H7 (cell line): ENCODE measurements around the gene PRRG4. TPM values are rescaled to one million over a fixed set of nuclear protein-coding genes. Genes with fewer than 3 reads are reported as not detected.
"Not testable (repeated sequence)": the region's sequence is repeated elsewhere in the genome, so short reads cannot be mapped to it uniquely, and the experiment has no call there.

Experiments
- DNase-seq: peaks from one replicate; pipeline ENCODE4 v3.0.0; 2012
- H3K27me3 ChIP-seq: 2 replicates; pipeline ENCODE4 v1.6.0; 2011; ENCODE audit warnings: mild to moderate bottlenecking, low read length; ENCODE audit not compliant: control insufficient read depth, insufficient read depth
- H3K36me3 ChIP-seq: replicated peaks from 2 replicates; pipeline ENCODE4 v1.5.1; 2011; ENCODE audit warnings: low read length; ENCODE audit not compliant: control insufficient read depth, insufficient read depth
- H3K4me3 ChIP-seq: 2 replicates; pipeline ENCODE4 v1.5.1; 2011; ENCODE audit warnings: low read depth, mild to moderate bottlenecking, control low read depth, low read length, moderate library complexity; ENCODE audit not compliant: insufficient read depth
- total RNA-seq: library from RNA; depleted of rRNA; stranded (reverse); fragments of >200 nt; shearing (Covaris generic); gene quantifications from 2 replicates; pipeline ENCODE4 v1.2.3, GENCODE V29; 2014; rRNA removed

Gene PRRG4
- 0.35 and 0.44 TPM in 2 replicates for total RNA-seq

DNA sequence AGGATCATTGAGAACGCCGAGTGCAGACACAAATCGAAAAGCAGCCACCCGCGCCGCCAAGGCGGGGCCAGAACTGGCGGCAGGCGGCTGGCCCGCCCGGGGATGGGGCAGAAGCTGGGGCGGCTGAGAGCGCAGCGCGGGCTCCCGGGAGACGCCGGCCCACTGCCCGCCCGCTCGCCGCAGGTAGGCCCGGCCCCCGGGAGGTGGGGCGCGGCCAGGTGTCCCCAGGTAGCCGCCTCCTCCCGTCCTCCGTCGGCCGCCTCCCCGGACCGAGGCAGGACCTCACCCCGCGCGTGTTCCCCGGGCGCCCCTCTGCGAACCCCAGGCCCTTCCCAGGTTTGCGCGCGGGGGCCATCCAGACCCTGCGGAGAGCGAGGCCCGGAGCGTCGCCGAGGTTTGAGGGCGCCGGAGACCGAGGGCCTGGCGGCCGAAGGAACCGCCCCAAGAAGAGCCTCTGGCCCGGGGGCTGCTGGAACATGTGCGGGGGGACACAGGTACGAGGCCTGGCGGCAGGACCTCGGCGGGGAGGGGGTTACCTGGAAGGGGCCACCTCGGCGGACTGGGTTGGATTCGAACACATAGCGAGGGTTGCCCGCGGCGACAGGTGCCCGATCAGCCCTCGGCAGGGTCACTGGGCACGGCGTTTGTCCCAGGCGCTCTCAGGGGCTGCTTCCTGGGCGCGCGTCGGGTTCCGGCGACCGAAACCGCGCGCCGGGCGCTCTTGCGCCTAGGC, at the start of gene PRRG4:
Gene PRRG4, plus strand, starts transcription at position 248 of the 733 bp plus-strand sequence. CDS start 603 bp downstream, outside the sequence.
- peak; percentile 84 for DNase-seq
- Histone ChIP-seq H3K4me3 (peak within 1 kb of the TSS; percentile 66), H3K27me3 (peaks cover 17% of the 10 kb centered on the region), H3K36me3 (no peaks in the 10 kb centered on the region)

DNA sequence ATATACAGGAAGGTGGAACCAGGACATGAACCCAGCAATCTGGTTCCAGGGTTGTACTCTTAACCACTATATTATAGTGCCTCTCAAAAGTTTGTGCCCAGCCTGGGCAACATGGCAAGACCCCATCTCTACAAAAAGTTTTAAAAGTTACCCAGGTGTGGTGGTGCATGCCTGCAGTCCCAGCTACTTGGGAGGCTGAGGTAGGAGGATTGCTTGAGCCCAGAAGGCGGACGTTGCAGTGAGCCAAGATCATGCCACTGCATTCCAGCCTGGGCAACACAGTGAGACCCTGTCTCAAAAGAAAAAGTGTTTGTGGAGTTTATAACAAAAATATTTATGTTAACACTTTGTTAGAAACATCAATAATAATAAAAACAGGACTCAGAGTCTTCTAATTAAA, 48.9 kb upstream of the PRRG4 start:
- H3K4me3 ChIP-seq, H3K27me3 ChIP-seq, H3K36me3 ChIP-seq, DNase-seq: not testable (repeated sequence)

DNA sequence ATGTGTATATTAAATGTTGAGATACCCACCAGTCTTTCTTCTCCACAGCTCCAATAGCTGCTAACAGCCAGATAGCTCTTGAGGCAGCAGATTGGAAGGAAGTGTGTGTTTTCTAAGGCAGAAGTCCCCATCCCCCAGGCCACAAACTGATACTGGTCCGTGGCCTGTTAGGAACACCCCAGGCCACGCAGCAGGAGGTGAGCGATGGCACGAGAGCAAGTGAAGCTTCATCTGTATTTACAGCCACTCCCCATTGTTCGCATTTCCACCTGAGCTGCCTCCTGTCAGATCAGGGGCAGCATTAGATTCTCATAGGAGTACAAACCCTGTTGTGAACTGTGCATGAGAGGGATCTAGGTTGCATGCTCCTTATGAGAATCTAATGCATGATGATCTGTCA, 48.0 kb upstream of the PRRG4 start:
- Histone ChIP-seq H3K4me3 (no peak overlapping the region), H3K27me3 (no peaks in the 10 kb centered on the region), H3K36me3 (no peaks in the 10 kb centered on the region)
- no peak for DNase-seq

DNA sequence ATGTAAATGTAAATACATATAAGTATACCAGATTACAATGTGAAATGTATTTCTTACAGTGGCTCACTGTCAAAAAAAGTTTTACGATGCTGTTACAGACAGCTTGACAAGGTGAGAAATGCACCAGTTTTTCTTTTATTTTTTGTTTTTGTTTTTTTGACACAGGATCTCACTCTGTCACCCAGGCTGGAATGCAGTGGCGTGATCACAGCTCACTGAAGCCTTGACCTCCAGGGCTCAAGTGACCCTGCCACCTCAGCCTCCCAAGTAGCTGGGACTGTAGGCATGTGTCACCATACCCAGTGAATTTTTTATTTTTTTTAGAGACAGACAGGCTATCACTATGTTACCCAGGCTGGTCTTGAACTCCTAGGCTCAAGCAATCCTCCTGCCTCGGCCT, 44.5 kb upstream of the PRRG4 start:
- H3K4me3 ChIP-seq: no peak overlapping the region
- DNase-seq: no peak
- H3K36me3 ChIP-seq: no peaks in the 10 kb centered on the region
- H3K27me3 ChIP-seq: no peaks in the 10 kb centered on the region

DNA sequence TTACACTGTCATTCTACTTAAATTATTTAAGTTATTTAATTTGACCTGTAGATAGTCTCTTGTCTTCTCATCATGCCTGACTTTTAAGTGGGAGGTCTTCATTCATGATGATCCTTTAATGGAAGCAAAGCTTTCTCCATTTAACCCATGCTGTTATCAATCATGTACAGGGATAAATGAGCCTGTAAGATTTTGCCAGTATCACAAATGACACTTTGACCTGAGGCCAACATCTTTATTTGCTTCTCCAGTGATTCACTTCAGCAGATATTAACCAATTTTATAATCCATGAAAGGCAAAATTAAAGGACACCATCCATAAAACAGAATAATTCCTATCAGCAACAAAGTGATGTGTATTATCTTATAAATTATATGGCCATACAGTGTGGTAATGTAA, 42.9 kb upstream of the PRRG4 start:
- H3K27me3 ChIP-seq: no peaks in the 10 kb centered on the region
- no peak for DNase-seq
- no peak overlapping the region for H3K4me3 ChIP-seq
- H3K36me3 ChIP-seq: no peaks in the 10 kb centered on the region

DNA sequence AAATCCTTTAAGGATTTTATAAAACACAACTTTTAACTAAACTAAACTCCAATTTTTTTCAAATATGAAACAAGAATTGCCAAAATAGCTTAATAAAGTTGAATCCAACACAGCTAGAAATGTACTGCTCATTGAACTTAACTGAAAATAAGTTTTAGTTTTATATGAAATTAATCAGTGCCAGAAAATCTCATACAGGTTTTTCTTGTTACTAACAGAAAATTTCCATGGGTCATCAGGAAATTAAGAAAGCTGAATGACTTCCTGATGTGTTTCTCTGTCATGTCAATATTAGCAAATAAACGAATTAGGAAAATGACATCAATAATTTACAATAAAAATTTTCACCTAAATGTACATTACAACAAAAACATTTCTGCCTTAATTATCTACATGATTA, 38.8 kb upstream of the PRRG4 start:
- Histone ChIP-seq H3K36me3 (no peaks in the 10 kb centered on the region), H3K27me3 (no peaks in the 10 kb centered on the region), H3K4me3 (no peak overlapping the region)
- DNase-seq: no peak

DNA sequence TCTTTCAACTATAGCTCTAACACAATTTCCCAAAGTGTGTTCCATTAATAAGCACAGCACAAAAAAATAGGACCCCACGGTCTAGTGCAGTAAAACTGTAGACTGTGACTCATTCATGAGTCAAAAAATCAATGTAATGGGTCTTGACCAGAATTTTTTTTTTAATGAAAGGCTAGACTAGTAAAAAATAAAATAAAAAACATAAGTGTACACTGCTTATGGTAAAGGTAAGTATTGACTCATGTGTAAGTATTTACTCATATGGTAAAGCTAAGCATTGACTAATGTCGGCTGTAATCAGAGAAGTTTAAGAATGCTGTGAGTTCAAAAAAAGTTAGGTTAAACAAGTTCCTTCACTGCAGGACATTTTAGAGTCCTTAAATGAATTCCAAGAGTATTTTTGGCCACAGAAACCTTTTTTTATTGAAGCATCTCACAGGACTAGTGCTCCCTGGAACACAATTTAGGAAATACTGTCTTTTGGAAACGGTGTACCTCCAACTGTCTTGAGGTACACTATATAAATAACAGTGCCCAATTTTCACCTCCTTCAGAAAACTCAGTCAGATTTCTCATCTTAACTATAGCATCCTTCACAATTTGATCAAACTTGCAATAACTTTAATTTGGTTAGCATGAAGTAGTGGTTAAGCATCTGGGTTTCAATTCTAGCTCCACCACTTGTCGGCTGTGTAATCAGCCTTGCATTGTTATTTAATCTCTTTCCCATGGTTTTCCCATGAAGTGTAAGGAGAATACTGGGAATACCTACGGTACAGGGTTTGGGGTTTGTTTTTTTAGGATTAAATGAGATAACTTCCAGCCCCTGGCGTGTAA, 37.4 kb upstream of the PRRG4 start:
- Histone ChIP-seq H3K4me3 (no peak overlapping the region), H3K27me3 (no peaks in the 10 kb centered on the region), H3K36me3 (no peaks in the 10 kb centered on the region)
- peak; percentile 1 for DNase-seq

DNA sequence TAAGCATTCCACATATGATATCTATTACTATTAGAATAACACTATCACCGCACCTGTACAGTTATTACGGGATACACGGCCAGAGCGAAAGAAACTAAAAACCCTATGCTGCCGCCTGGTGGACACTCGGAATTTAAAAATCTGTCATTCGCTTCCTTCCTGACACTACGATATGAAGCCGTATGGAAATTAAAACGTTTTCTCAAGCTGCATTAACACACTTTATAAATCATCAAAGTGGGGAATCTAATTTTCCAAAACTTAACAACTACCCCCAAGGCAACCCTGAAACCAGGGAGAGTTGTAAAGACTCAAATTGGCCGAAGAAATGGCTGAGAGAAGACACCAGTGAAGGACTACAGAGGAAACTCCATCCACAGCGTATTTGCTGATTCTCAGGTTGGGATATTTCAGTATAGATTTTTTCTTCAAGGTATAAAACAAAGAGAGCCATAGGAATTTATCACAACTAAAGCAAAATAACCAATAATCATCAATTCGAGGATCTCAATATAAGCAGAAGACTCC, 36.7 kb upstream of the PRRG4 start:
- Histone ChIP-seq H3K27me3 (no peaks in the 10 kb centered on the region), H3K4me3 (no peak overlapping the region), H3K36me3 (no peaks in the 10 kb centered on the region)
- DNase-seq: peak; percentile 15

DNA sequence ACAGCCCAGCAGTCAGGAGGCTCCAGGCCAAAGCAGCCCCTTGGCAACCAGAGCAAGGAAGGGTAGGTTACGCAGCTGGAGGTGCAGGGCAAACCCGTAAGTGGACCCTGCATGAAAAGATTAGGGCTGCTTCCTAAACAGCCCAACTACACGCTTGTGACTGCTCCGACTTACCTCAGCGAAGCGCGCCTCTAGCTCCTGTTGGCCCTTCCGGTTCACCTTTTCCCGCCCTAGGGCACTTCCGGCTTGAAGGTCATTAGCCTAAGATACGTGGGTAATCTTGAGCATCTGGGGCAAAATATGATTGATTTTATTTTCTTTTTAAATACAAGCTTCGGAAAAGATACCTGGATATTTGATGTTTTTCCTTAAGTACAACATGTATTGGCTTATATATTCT, 35.3 kb upstream of the PRRG4 start, which contains the start of gene CCDC73:
Gene CCDC73, minus strand, starts transcription at position 224 of the 400 bp plus-strand sequence. CDS start 34,419 bp downstream, outside the sequence.
- H3K4me3 ChIP-seq: no peak within 1 kb of the TSS
- H3K36me3 ChIP-seq: no peaks in the 10 kb centered on the region
- DNase-seq: no peak
- H3K27me3 ChIP-seq: no peaks in the 10 kb centered on the region

DNA sequence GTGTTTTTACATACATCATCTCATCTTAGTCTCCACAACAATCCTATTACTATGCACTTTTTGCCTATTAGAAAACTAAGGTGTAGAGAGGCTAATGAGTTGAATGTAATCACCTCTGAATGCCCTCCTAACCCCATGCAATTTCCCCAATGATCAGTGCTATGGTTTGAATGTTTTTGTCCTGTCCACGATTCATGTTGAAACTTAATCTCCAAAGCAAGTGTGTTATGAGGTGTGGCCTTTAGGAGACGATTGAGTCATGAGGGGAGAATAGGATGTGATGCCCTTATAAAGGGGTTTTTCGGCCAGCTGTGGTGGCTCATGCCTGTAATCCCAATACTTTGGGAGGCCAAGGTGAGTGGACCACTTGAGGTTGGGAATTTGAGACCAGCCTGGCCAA, 33.3 kb upstream of the PRRG4 start:
- no peaks in the 10 kb centered on the region for H3K36me3 ChIP-seq
- DNase-seq: no peak
- no peak overlapping the region for H3K4me3 ChIP-seq
- no peaks in the 10 kb centered on the region for H3K27me3 ChIP-seq

DNA sequence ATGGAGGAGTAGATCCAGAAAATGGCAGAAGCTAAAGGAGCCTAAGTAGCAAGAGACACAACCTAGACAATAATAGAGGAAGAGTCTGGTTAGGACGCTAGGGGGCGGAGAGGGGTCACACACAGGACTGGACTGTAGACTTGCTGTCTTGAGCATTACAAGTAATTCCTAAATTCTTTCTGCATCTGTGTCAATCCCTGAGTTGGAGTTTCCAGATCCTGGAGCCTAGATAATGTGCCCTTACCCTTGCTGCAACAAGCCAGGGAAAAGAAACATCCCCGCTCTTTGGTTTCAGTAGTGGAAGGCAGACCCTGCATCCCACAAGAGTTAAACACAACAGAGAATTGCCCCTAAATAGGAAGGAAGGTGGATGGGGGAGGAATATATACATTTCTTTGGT, 20.4 kb upstream of the PRRG4 start:
- H3K4me3 ChIP-seq: no peak overlapping the region
- no peaks in the 10 kb centered on the region for H3K36me3 ChIP-seq

DNA sequence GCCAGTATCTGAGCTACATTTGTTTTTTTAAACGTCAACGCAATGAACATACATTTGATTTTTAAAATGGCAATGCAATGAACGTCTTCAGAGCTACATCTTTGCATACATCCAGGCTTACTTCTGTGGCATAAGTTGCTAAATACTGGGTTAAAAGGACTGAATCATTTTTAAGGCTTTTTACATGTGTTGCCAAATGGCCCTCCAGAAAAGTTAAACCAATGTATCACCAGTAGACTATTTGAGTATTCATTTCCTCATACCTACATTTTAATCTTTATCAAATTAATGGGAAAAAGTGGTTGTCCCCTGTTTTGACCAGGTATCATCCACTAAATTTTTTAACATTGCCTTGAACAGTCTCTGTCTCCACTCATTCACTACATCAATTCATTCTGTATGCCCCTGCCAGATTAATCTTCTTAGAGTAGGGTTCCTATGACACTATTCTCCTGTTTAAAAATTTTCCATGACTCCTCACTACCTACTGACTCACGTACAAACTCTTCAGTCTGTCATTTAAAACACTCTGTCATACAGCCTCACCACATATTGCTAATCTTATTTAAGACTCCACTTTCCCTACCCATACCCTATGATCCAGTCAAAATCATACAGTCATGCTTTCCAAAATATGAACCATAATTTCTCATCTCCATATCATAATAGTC, 12.4 kb upstream of the PRRG4 start:
- Histone ChIP-seq H3K27me3 (no peaks in the 10 kb centered on the region), H3K4me3 (no peak overlapping the region), H3K36me3 (no peaks in the 10 kb centered on the region)
- DNase-seq: no peak

More for the DNA sequence above, 20.4 kb upstream of the PRRG4 start:
- no peaks in the 10 kb centered on the region for H3K27me3 ChIP-seq
- peak; percentile 42 for DNase-seq

DNA sequence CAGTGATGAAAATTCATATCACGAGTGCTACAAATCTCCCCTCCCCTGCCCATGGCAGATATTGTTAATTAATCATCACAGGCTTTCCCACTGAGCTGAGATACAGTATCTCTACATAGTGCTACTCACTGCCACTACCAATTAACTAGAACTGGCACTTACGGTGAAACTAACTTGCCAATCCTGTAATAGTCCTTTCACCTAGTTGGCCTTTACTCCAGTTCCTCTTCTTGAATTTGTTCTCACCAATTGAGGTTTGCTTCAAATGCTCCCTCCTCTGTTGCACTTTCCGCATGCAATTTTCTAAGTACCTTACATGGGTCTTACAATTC, 11.9 kb upstream of the PRRG4 start:
- no peak for DNase-seq
- H3K36me3 ChIP-seq: no peaks in the 10 kb centered on the region
- H3K4me3 ChIP-seq: no peak overlapping the region
- H3K27me3 ChIP-seq: no peaks in the 10 kb centered on the region

DNA sequence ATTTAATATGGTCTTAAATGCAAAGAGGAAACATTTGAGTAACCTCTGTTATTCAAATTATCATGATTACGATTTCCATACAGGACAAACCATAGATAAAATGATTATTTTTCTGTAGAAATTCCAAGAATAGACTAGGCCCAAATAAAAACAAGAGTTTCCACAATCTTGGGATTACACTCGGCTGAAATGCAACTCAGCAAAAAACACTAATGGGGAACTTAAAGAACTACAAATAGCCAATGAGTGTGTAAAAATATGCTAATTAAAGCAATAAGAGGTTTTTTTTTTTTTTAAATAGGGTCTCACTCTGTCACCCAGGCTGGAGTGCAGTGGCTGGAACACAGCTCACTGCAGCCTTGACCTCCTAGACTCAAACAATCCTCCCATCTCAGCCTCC, 10.5 kb upstream of the PRRG4 start:
- Histone ChIP-seq H3K27me3 (no peaks in the 10 kb centered on the region), H3K4me3 (no peak overlapping the region), H3K36me3 (no peaks in the 10 kb centered on the region)
- DNase-seq: no peak
